ENCODE data around the gene TMEM63B.

Gene TMEM63B

GRCh38 chr6:44152533-44152932 lies 25.2 kb downstream of the TMEM63B start:
- no peak for TF ChIP-seq SIN3A (IDR thresholded peaks at IDR 0.05; ENCODE audit: borderline replicate concordance, insufficient read depth, low read length)
- TF ChIP-seq, protein P1, sequence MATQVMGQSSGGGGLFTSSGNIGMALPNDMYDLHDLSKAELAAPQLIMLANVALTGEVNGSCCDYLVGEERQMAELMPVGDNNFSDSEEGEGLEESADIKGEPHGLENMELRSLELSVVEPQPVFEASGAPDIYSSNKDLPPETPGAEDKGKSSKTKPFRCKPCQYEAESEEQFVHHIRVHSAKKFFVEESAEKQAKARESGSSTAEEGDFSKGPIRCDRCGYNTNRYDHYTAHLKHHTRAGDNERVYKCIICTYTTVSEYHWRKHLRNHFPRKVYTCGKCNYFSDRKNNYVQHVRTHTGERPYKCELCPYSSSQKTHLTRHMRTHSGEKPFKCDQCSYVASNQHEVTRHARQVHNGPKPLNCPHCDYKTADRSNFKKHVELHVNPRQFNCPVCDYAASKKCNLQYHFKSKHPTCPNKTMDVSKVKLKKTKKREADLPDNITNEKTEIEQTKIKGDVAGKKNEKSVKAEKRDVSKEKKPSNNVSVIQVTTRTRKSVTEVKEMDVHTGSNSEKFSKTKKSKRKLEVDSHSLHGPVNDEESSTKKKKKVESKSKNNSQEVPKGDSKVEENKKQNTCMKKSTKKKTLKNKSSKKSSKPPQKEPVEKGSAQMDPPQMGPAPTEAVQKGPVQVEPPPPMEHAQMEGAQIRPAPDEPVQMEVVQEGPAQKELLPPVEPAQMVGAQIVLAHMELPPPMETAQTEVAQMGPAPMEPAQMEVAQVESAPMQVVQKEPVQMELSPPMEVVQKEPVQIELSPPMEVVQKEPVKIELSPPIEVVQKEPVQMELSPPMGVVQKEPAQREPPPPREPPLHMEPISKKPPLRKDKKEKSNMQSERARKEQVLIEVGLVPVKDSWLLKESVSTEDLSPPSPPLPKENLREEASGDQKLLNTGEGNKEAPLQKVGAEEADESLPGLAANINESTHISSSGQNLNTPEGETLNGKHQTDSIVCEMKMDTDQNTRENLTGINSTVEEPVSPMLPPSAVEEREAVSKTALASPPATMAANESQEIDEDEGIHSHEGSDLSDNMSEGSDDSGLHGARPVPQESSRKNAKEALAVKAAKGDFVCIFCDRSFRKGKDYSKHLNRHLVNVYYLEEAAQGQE (IDR thresholded peaks at IDR 0.05; ENCODE audit: insufficient read depth in 1 of 2, low read depth in 2 of 2, low read length in 2 of 2) = no peak
- TF ChIP-seq TAF1 (IDR thresholded peaks at IDR 0.05; ENCODE audit: borderline replicate concordance, insufficient read depth, low read length) = no peak
- TF ChIP-seq FOXP2 (optimal IDR thresholded peaks at IDR 0.05; ENCODE audit: borderline replicate concordance, extremely low read depth, extremely low read length, insufficient read depth) = no peak

DNA sequence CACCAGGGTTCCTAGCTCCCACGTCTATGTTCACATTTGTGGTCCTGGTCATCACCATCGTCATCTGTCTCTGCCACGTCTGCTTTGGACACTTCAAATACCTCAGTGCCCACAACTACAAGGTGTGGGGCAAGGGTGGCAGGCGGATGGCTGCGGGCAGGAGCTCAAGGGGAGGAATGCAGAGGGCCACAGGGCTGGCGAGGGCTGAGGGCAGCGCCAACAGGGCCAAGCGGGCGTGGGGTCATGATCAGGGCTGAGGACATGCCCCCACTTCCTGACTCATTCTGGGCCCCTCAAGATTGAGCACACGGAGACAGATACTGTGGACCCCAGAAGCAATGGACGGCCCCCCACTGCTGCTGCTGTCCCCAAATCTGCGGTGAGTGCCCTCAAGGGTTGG lies 26.7 kb downstream of the TMEM63B start:
- TF ChIP-seq, protein P1 (IDR thresholded peaks at IDR 0.05; ENCODE audit: insufficient read depth in 1 of 2, low read depth in 2 of 2, low read length in 2 of 2) = no peak
- TF ChIP-seq SIN3A (IDR thresholded peaks at IDR 0.05; ENCODE audit: borderline replicate concordance, insufficient read depth, low read length) (no peak), POLR2AphosphoS5 (IDR thresholded peaks at IDR 0.05; ENCODE audit: low read depth, low read length) (no peak; the same call in 1 of the 2 replicates), FOXP2 (optimal IDR thresholded peaks at IDR 0.05; ENCODE audit: borderline replicate concordance, extremely low read depth, extremely low read length, insufficient read depth) (no peak)

DNA sequence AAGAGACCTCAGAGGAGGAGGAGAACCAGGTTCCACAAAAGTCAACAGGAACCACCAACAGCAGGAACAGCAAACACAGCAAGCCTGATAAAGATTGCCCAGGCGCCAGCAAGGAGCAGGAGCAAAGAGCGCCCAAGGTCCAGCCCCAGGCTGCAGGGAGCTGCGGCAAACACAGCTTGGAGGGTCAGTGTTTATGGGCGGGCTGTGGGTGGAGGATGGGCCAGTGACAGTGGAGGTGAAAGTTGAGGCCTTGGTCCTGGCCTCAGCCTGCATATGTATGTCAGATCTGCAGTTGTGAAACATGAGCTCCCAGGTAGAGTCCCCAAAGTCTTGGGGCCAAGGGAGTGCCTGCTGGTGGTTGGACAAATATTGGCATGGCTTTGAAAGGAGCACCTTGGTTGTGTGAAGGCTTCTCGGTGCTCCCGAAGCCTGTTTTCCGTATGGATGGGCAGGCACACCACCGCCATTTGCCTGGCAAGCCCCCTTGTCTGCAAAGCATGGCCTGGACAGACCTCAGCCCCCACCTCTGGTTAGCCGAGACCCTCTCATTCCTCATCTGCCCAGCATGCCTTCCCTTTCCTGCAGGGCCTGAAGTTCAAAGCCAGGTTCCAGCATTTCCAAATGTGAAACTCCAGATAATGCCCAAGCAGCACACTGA lies 29.3 kb downstream of the TMEM63B start:
- no peak for TF ChIP-seq FOXP2 (optimal IDR thresholded peaks at IDR 0.05; ENCODE audit: borderline replicate concordance, extremely low read depth, extremely low read length, insufficient read depth)
- no peak for TF ChIP-seq SIN3A (IDR thresholded peaks at IDR 0.05; ENCODE audit: borderline replicate concordance, insufficient read depth, low read length)
- TF ChIP-seq, protein P1 (IDR thresholded peaks at IDR 0.05; ENCODE audit: insufficient read depth in 1 of 2, low read depth in 2 of 2, low read length in 2 of 2) = no peak
- TF ChIP-seq POLR2AphosphoS5 (IDR thresholded peaks at IDR 0.05; ENCODE audit: low read depth, low read length) = no peak
- no peak for TF ChIP-seq TAF1 (IDR thresholded peaks at IDR 0.05; ENCODE audit: borderline replicate concordance, insufficient read depth, low read length)

DNA sequence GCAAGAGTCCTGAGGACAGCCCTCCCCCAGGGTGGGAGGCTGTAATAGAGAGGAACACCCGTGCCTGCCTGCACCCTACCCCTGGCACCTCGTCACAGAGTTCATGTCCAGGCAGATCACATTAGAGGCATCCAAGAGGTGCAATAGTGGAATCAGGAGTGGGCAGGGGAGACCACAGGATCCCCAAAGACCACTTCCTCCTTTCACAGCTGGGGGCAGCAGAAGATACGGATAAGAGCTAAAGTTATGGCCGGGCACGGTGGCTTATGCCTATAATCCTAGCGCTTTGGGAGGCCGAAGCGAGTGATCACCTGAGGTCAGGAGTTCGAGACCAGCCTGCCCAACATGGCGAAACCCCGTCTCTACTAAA lies 29.8 kb downstream of the TMEM63B start:
- TF ChIP-seq SIN3A (IDR thresholded peaks at IDR 0.05; ENCODE audit: borderline replicate concordance, insufficient read depth, low read length) = no peak

GRCh38 chr6:44158770-44159228 lies 31.4 kb downstream of the TMEM63B start, which contains the start of gene CAPN11:
Gene CAPN11, plus strand, starts transcription at chr6:44158820. Its CDS starts 29 bp downstream, at chr6:44158849.
- TF ChIP-seq TAF1 (IDR thresholded peaks at IDR 0.05; ENCODE audit: borderline replicate concordance, insufficient read depth, low read length) (no peak), POLR2AphosphoS5 (IDR thresholded peaks at IDR 0.05; ENCODE audit: low read depth, low read length) (no peak), SIN3A (IDR thresholded peaks at IDR 0.05; ENCODE audit: borderline replicate concordance, insufficient read depth, low read length) (no peak), FOXP2 (optimal IDR thresholded peaks at IDR 0.05; ENCODE audit: borderline replicate concordance, extremely low read depth, extremely low read length, insufficient read depth) (no peak)
- TF ChIP-seq, protein P1 (IDR thresholded peaks at IDR 0.05; ENCODE audit: insufficient read depth in 1 of 2, low read depth in 2 of 2, low read length in 2 of 2) = no peak
